T47D (cell line): ENCODE results near the gene NSFL1C.
"Not testable (repeated sequence)": the region's sequence is repeated elsewhere in the genome, so short reads cannot be mapped to it uniquely, and the experiment has no call there.

ENCODE experiments used
- DNase-seq, 2 experiments: peaks; one replicate each; pipeline versions ENCODE4 v3.0.0 to v3.0.0-alpha.2; 2011 to 2012; ENCODE audit warnings: low read depth in 1 of 2, low spot score in 1 of 2
- JUND ChIP-seq: IDR thresholded peaks from 2 replicates; pipeline ENCODE4 v1.6.1; 2012; ENCODE audit warnings: low read depth
- in situ Hi-C: cut with HindIII; loops from 2 replicates; pipeline ENCODE4 v1.10.0; 2016; ENCODE audit warnings: low sequenced_read_pairs, low pct_unique_long_range_greater_than_20kb

Gene NSFL1C

DNA sequence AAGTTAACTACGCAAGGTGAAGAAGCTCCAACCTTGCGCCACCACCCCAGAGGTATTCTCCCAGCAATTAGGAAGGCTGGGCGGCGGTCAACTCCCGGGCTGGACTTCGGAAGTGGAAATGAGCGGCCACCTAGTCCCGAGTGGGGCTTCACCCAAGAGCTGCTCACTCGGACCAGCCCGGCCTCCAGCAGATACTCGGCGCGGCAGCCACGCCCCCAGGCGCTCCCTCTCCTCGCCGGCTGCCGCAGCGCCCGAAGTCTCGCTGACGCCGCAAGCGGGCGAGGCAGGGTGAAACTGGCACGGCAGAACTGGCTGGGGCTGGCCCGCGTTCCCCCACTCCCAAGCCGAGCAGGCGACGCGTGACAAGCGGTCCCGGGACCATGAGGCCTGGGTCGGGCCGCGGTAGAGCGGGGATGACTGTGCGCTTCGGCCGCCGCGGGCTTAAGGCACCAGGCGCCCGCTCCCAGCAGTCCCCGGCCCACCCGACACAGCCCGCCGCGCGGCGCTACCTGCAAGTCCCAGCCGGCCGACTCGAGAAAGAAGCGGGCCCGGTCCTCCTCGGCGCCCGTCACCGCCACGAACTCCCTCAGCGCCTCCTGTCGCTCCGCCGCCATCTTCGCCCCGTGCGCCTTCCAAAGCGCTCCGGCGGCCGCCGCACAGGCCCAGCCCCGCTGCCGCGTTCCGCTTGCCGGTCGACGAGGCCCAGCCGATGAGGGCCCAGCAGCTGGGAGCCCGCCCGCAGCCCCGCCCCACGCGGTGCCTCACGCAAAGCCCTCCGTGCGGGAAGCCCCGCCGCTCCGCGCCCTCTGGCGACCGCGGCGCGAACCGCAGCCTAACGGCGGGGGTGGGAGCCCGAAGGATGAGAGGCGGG is at the start of gene NSFL1C:
NSFL1C (minus strand) TSS at position 639 of the 871 bp plus-strand sequence; CDS start at position 614, 25 bp downstream.
- peak; percentile 88 to 95 for DNase-seq
- TF ChIP-seq JUND = no peak

DNA sequence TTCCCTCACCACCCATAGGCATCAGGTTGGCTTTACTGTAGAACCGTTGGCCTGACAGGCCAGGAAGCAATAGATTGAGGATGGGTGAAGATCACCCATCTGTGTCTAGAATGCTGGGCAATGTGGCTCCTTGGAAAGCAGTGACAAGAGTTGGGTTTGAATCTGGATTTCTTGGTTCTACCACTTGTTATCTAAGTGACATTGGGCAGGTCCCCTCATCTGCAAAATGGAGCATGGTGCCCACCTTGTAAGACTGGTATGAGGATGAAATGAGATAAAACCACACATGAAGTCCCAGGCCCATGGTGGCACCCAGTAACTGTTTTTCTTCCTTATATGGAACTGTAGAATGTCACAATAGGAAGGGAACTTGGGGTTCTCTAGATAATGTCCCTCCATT is 47.2 kb upstream of the NSFL1C start:
- no peak for TF ChIP-seq JUND
- no peak for DNase-seq
- in situ Hi-C loops = no loop called here

More for the DNA sequence above, at the start of gene NSFL1C:
- in situ Hi-C loops = loop anchor here (25.0 kb wide), 1 partner anchor 154 kb away; no protein-coding TSS in a partner anchor

DNA sequence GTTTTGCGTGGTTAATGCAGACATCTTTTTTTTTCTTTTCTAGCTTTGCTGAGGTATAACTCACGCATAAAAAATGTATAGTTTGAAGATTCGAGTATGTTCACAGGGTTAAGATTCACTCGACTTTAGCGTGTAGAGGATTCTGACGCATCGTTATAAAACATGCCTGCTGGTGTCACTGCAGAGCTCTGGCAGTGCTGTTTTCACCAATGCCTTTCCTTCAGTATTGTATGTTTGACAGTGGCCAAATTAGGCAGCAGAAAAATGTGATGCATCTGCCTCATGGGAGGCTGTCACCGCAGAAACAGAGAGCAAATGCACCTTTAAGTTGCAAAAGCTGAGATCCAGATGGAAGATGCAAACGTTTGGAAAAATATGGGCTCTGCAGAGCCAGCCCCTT is 42.6 kb upstream of the NSFL1C start:
- TF ChIP-seq JUND = no peak
- peak; percentile 17 to 55 for DNase-seq
- in situ Hi-C loops = no loop called here

- in situ Hi-C loops = no loop called here
- no peak for TF ChIP-seq JUND
- no peak for DNase-seq
These were observed 41.9 kb upstream of the NSFL1C start for GRCh38 chr20:1508574-1508973.

- in situ Hi-C loops = no loop called here
- no peak for TF ChIP-seq JUND
- no peak for DNase-seq
These were observed 40.6 kb upstream of the NSFL1C start for GRCh38 chr20:1507276-1507675.

- TF ChIP-seq JUND = no peak
- in situ Hi-C loops = no loop called here
- no peak for DNase-seq
These were observed 39.2 kb upstream of the NSFL1C start for GRCh38 chr20:1505871-1506270.

DNA sequence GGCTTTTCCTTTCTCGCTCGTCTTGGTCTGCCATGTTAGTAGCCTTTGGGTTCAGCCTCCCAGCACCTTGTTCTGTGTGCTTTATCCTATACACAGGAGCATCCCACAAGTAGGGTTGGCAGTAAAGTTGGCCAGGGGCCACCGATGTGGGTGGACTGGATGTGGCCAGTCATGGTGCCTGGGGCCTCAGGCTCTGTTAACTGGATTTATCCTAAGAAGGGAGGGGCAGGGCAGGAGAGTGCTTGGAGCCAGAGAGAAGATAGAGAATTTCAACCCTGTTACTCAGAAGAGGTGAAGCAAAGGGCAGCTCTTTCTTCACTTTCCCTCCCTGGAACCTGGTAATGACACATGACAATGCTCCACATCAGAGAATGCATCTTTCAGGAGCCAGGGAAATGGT is 38.7 kb upstream of the NSFL1C start:
- no peak for DNase-seq
- TF ChIP-seq JUND = no peak
- in situ Hi-C loops = no loop called here

DNA sequence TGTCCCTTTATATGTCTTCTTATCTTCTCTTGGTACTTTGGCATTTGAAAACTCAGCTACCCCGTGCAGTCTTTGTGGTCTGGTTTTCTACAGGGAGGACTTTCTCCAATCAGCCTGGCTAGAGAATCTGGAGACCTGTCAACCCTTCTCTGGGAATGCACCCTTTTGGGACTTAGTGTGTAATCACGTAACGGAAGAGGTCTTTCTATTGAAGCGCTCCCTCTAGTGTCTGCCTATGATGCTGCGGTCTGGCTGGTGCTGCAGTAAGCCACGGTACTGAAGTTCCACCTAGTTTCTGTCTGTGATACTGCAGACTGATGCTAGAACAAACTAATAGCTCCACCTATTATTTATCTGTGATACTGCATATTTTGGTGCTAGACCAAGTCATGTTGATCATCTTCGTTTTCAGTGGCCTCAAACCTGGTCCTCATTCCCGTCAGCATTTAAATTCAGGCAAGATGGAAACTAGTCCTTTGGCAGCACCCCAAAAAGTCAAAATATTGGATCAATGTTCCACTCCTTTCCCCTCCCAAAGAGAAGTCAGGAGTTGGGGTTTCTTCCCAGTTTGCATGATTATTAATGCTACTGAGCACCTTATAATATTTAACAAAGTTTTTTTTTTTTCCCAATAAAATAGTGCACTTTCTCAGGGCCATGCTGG is 37.0 kb upstream of the NSFL1C start:
- in situ Hi-C loops = no loop called here
- TF ChIP-seq JUND = no peak
- peak; percentile 56 to 86 for DNase-seq

DNA sequence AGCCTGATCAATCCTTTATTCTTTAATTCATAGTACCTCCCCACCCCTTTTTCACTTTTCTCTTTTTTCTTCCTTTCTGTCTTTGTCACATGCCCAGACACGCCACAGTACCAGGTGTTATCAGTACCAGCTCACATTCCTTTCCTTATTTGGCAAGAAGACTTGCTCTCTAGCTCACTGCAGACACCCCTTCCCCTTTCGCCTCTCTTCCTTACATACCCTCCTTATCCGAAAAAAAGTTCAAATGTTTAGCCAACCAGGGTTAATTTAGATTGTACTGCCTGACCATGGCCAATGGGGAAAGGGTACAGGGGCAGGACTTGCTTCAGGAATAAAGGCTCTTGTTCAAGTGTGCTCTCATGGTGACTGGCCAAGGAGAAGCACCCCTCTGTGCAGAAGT is 33.8 kb upstream of the NSFL1C start:
- no peak for DNase-seq
- no peak for TF ChIP-seq JUND
- in situ Hi-C loops = no loop called here

DNA sequence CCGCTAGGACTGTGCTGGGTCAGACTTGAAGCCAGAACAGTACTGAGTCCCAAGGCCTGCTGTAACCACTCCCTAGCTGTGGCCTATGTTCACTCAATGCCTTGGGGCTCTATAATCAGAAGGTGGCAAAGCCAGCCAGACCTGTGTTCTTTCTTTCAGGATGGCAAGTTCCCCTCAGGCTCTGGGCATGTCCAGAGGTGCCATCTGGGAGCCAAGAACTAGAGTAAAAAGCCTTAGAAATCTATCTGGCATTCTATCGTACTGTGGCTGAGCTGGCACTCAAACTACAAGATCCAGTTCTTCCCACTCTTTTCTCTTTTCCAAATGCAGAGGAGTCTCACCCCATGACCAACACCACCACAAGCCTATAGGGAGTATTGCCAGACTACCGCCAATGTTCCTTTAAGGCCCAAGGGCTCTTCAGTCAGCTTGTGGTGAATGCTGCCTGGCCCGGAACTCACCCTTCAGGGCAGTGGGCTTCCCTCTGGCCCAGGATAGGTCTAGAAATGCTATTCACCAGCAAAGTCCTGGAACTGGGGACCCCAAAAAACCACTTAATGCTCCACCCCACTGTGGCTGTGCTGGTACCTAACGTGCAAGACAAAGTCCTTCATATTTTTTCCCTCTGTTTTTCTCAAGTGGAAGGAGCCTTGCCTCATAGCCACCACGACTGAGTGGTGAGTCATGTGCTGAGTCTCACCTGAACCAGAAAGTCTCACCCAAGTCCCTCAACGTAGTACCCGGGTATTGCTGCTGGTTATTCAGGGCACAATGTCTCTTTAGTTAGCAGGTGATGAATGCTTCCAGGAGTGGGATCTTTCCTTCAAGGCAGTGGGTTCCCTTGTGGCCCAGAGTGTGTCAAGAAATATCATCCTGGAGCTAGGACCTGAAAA is 33.1 kb upstream of the NSFL1C start:
- DNase-seq = peak in 1 of 2 experiments; percentile 67
- TF ChIP-seq JUND = no peak
- in situ Hi-C loops = no loop called here

GRCh38 chr20:1497371-1497770 is 30.7 kb upstream of the NSFL1C start:
- in situ Hi-C loops = not testable (repeated sequence)

DNA sequence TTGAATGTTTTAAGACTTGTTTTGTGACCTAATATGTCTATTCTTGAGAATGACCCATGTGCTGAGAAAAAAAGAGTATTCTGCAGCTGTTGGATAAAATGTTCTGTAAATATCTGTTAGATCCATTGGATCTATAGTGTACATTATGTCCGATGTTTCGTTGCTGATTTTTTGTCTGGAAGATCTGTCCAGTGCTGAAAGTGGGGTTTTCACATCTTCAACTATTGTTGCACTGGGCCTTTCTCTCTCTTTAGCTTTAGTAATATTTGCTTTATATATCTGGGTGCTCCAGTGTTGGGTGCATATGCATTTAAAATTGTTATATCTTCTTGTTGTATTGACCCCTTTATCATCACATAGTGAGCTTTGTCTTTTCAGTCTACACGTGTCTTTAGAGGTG is 30.3 kb upstream of the NSFL1C start:
- DNase-seq = peak in 1 of 2 experiments; percentile 7
- in situ Hi-C loops = no loop called here
- no peak for TF ChIP-seq JUND

More at GRCh38 chr20:1497371-1497770, 30.7 kb upstream of the NSFL1C start:
- not testable (repeated sequence) for DNase-seq

DNA sequence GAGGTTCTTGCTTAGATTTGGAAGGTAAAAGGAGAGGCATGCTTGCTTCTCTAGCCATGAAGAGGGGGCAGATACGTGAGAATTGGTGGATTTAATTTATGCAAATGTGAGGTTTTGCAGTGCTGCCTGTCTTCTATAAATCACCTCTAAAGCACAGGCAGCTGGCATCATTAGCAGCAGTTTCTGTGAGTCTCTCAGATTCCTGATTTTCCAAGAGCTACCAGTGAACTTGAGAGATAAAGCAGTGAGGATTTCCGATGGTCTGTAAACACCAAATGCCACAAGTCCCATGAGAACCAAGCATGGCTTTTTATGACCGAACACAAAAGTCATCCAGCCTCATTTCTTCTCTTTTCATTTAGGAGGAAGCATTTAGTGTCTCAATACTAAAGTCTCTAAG is 27.8 kb upstream of the NSFL1C start:
- TF ChIP-seq JUND = no peak
- in situ Hi-C loops = no loop called here
- DNase-seq = no peak
